NCI-H748 treated with DMSO at 0.1 percent for 48 hours (cell line): ENCODE measurements around the gene IGFBP5.
A peak's percentile ranks its signal among the peaks of the same experiment; 100 is the strongest.

Experiments used
- DNase-seq: peaks from one replicate; lab custom pipeline; 2025; lab: John Stamatoyannopoulos, UW

Gene IGFBP5

GRCh38 chr2:216713691-216714336 lies 18.5 kb upstream of the IGFBP5 start:
- DNase-seq = no peak

- DNase-seq = no peak
Observed at GRCh38 chr2:216711348-216711747, 16.0 kb upstream of the IGFBP5 start.

GRCh38 chr2:216710551-216711301 lies 15.4 kb upstream of the IGFBP5 start:
- DNase-seq = no peak

- no peak for DNase-seq
Observed at GRCh38 chr2:216702756-216703155, 7.4 kb upstream of the IGFBP5 start.

DNA sequence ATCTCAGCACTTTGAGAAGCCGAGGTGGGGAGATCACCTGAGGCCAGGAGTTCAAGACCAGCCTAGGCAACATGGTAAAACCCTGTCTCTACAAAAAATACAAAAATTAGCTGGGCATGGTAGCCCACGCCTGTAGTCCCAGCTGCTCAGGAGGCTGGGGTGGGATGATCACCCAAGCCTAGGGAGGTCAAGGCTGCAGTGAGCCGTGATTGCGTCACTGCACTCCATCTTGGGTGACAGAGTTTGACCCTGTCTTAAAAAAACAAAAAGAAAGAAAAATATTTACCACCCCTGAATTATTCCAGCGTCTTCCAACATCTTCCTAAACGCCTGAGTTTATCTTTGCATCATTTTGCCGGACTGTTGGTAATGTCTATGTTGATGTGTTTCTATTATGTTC lies 6.2 kb upstream of the IGFBP5 start:
- no peak for DNase-seq

GRCh38 chr2:216700781-216701180 lies 5.4 kb upstream of the IGFBP5 start:
- DNase-seq = no peak

DNA sequence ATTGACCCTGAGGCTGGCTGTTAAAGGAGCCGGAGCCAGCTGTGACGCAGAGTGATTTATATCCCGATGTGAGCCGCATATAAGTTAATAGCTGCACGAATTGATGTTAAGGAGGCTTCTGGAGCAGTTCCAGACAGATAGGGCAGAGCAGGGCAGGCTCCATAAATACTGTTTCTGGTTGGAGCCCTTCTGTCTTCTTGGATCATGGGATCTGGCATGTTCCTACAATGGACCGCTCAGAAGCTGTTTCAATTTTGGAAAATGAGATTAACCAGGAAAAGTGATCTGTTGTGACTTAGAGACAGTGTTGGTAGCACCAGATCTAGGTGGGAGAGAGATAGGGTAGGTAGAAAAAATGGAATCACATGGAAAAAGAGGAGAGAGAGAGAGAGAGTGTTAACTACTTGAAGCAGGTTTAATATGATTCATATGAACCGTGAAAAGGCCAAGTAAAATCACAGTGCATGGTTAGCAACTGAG lies 4.8 kb upstream of the IGFBP5 start:
- peak; percentile 85 for DNase-seq

GRCh38 chr2:216698895-216699294 lies 3.5 kb upstream of the IGFBP5 start:
- peak; percentile 96 for DNase-seq

DNA sequence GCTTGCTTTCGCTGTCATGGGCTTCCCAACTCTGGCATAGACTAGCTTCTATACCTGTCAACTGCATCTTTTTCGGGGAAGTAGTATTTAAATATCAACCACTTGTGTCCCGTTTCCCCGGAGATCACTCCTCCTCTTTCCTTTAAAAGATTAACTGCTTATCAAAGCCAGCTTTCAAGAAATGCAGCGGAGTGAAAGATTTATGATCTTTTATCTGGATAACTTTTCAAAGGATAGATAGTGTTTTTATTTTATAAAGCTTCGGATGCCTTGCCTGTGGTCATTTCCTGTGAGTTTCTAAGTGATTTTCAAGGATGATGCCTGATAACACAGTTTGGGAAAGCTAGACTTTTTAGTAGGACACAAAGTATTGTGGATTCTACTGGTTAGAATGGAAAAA lies 2.9 kb upstream of the IGFBP5 start:
- DNase-seq = no peak

DNA sequence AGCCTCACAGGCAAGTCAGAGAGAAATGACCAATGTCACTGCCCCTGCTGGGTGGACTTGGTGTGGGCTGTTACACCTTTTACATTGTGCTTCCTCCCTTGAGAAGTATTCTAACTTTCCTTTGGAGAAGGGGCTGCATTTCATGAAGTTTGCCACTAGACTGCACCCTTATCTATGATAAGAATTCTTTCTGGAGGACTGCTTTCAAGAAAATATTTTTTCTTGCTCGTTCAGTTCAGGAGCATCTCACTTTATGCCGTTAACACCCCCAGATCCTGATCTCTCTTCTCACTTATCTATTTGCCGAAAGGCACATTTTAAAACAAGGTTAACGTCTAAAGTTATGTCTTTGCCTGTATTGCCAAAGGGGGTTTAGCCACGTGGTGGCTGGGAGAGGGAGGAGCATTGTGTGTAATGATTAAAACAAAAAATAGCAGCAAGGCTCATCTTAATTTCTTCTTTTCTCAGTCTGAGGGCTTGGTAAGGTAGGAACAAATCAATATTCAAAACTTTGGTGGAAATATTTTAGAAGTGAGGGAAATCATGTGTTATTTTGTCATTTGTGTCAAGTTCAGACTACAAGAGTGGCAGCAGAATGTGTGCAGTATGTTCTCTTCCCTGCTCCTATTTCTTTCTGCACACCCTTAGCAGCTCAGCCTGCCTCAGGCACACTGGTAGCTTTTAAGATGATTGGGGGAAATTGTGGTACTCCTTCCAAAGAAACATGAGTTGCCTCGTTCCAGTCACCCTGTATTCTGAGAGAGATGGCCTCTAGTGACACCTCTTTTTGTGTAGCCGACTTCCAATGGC lies 1.6 kb upstream of the IGFBP5 start:
- no peak for DNase-seq

DNA sequence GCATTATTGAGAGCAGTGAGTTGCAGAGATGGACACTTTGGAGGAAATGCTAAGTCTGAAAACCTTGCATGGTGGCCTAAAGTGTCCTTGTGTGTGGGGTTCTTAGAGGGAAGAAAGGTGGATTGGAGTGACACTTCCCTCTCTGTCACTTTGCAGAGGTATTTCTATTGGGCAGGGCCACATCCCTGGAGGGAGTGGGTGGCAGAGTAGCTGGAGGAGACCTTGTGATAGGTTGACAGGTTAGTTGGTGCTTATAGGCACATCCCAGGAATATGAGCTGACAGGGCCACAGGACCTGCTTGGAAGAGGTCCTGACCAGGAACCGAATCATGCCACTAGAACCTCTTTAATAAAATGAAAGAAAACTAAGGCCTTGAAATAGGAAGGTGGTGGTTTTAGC lies 972 bp upstream of the IGFBP5 start:
- no peak for DNase-seq

DNA sequence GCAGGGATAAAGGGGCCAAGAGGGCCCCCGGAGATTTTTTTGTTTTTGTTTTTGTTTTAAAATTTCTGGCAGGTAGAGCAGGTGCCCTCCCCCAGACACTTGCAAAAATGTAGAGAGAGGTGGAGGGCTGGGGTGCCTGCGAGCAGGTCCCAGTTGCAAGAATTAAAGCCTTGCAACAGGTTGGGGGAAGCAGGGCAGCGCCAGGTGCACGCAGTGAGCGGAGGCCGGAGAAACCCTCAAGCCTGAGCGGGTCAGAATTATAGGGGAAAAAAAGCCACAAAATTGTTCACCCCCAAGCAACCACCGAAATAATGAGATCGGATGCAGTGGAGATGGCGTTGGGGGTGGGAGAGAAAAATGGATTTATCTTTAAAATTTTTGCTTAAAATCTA lies 527 bp downstream of the IGFBP5 start:
- no peak for DNase-seq

GRCh38 chr2:216694082-216694825 lies 1.1 kb downstream of the IGFBP5 start:
- DNase-seq = peak; percentile 70

DNA sequence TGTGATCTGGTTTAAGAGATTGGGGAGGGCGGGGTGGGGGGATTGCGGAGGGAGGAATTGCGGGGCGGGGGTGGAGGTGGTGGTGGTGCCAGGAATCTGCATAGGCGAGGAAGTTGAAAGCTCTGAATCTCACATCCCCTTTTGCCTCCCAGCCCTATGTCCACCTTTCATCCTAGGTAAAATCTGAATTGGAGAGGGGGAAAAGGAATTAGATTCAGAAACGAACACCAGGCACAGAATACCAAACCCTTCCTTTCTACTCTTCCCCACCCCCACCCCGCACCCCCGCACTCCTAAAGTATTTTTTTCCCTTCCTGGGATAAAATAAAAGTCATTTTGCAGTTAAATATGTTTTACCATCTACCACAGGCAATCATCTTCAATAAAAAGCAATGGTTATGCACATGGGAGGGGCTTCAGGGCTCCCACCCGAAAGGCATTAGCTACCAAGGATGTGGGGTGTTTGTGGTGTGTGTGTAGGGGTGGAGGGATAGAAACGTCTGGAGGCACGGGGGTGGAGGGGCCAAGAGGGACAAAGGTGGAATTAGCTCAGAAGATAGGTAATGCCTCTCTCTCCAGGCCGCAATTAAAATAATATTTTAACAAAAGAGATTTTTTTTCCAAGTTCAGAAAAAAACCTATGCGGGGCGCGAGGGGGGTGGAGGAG lies 1.8 kb downstream of the IGFBP5 start:
- no peak for DNase-seq

DNA sequence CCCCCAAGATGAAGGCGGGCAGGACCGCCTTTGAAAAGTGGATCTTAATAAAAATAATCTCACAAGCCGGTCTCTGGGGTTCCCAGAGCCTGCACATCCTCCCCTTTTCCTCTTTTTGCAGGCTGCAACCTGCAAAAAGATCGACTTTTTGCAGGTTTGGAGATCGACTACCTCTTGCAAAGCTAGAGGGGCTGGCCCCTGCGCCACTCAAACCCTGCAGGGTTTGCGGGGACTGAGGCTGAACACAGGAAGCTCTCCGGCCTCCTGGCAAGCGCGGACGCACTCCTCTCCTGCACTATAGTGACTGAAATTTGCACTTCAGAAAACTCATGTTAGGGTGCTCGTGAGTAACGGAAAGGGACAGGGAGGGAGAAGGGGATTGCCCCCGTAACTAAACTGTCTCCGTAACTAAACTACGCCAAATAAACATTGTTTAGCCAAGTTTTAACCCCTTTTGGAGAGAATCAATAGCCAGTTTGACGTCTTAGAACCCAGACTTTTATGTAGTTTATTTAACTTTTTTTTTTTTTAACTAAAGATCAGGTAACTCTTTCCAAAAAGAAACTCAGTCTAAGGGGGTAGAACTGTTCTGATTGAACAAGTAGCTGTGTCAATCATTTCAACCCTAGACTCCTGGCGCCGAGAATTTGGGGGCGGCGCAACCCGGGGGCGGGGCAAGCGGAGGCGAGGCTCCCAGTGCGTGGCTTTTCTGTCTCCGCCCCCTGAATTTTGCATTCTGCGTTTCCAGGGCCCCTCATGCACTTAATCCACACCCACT lies 2.5 kb downstream of the IGFBP5 start:
- DNase-seq = peak; percentile 92

- DNase-seq = peak; percentile 85
Observed at GRCh38 chr2:216690853-216691741, 4.3 kb downstream of the IGFBP5 start.

DNA sequence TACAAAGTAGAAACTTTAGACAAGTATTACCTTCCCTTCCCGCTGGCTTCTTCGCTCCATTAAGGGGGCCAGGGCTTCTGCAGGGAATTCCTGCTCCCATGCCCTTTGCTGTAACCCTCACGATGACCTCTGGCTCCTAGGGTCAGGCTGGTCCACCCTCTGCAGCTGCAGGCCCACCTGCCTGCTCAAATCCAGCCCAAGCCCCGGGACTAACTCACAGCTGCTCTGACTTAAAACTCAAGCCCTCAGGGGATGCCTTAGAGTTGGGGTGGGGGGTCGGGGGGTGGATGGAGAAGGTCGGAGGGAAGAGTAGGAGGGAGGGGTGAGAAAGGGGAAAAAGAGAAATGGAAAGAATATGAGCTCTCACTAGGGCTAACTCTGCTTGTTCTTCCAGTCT lies 4.9 kb downstream of the IGFBP5 start:
- DNase-seq = no peak

GRCh38 chr2:216689397-216689796 lies 6.0 kb downstream of the IGFBP5 start:
- DNase-seq = no peak

GRCh38 chr2:216688731-216689340 lies 6.5 kb downstream of the IGFBP5 start:
- DNase-seq = no peak
